Measurements from ENCODE around the gene TTC17. TPM values are rescaled to one million over a fixed set of nuclear protein-coding genes. Genes with fewer than 3 reads are reported as not detected.
A peak's percentile ranks its signal among the peaks of the same experiment; 100 is the strongest.
"Not testable (repeated sequence)": the region's sequence is repeated elsewhere in the genome, so short reads cannot be mapped to it uniquely, and the experiment has no call there.

The TTC17 gene
- total RNA-seq, result 10 to 100 TPM; 72.5 to 75.1 TPM

DNA sequence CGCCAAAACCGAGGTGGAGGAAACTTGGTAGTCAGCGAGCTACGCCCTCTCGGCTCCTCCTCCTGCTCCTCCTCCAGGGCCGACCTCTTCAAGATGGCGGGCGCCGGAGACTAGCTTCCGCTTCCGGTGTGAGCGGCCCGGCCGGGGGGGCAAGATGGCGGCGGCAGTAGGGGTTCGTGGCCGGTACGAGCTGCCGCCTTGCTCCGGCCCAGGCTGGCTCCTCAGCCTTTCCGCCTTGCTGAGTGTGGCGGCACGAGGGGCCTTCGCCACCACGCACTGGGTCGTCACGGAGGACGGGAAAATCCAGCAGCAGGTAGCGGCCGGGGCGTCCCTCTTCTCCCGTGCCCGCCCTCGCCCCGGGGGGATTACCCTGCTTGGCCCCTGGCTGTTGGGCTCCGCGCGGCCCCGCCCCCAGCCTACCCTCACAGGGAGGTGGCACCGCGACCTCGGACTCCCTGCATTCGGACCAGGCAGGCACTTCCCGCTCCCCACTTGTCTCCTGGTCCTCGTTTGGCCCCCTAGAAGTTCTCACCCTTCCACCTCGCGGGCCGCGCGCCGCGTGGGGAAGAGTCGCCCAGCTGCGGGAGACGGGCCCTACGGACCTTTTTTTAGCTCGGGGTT is at the start of gene TTC17:
Gene TTC17, plus strand, starts transcription at position 120 of the 621 bp plus-strand sequence. Its CDS starts 35 bp downstream, at position 155.
- peaks cover 43% of the 10 kb centered on the region for H3K4me1 Mint-ChIP-seq
- H3K36me3 Mint-ChIP-seq (ENCODE audit: low read depth), result peaks cover 16% of the 10 kb centered on the region
- H3K27me3 Mint-ChIP-seq, result no peaks in the 10 kb centered on the region
- H3K9me3 Mint-ChIP-seq, result peaks cover 4% of the 10 kb centered on the region
- peak within 1 kb of the TSS; percentile 99 for H3K27ac Mint-ChIP-seq
- ChIA-PET POLR2A (interaction anchor here (0.7 kb wide), 1 partner anchor 46 kb away, joined by 5 read pairs; no protein-coding TSS in a partner anchor), CTCF (interaction anchor here (0.7 to 2.2 kb wide), 3 partner anchors 13 to 47 kb away, joined by 3 to 15 read pairs (median 5); partner anchors contain the start of gene API5)
- peak within 1 kb of the TSS; percentile 96 for H3K4me3 Mint-ChIP-seq
- peak; percentile 95 for DNase-seq

- Mint-ChIP-seq H3K36me3 (ENCODE audit: low read depth) (peaks cover 3% of the 10 kb centered on the region), H3K27me3 (no peaks in the 10 kb centered on the region), H3K27ac (peak within 1 kb of the TSS; percentile 98), H3K9me3 (no peaks in the 10 kb centered on the region), H3K4me3 (peak within 1 kb of the TSS; percentile 94), H3K4me1 (peaks cover 46% of the 10 kb centered on the region)
- CTCF ChIA-PET, result interaction anchor here (0.5 to 1.8 kb wide), 22 partner anchors 9 to 448 kb away, joined by 3 to 15 read pairs (median 4); partner anchors contain the start of gene TTC17
- peak; percentile 95 for DNase-seq
- POLR2A ChIA-PET, result interaction anchor here (0.5 to 0.7 kb wide), 2 partner anchors 104 to 122 kb away, joined by 3 read pairs; no protein-coding TSS in a partner anchor
Observed at GRCh38 chr11:43311791-43312607, 46.7 kb upstream of the TTC17 start, which contains the start of gene API5. Gene API5, plus strand, starts transcription at chr11:43311996. Its CDS starts 132 bp downstream, at chr11:43312128.

GRCh38 chr11:43315966-43316365 is 42.8 kb upstream of the TTC17 start:
- H3K4me3 Mint-ChIP-seq, result no peak overlapping the region
- CTCF ChIA-PET, result no interaction called here
- H3K4me1 Mint-ChIP-seq, result peaks cover 54% of the 10 kb centered on the region
- POLR2A ChIA-PET, result no interaction called here
- no peak for DNase-seq
- peaks cover 12% of the 10 kb centered on the region for H3K36me3 Mint-ChIP-seq (ENCODE audit: low read depth)
- no peaks in the 10 kb centered on the region for H3K27me3 Mint-ChIP-seq
- H3K9me3 Mint-ChIP-seq, result no peaks in the 10 kb centered on the region
- H3K27ac Mint-ChIP-seq, result peak overlapping the region; percentile 57

GRCh38 chr11:43316451-43316850 is 42.3 kb upstream of the TTC17 start:
- peak; percentile 23 for DNase-seq
- Mint-ChIP-seq H3K9me3 (no peaks in the 10 kb centered on the region), H3K4me3 (no peak overlapping the region), H3K27ac (peak overlapping the region; percentile 57), H3K4me1 (peaks cover 53% of the 10 kb centered on the region), H3K27me3 (no peaks in the 10 kb centered on the region), H3K36me3 (ENCODE audit: low read depth) (peaks cover 16% of the 10 kb centered on the region)
- CTCF ChIA-PET, result no interaction called here
- POLR2A ChIA-PET, result no interaction called here

DNA sequence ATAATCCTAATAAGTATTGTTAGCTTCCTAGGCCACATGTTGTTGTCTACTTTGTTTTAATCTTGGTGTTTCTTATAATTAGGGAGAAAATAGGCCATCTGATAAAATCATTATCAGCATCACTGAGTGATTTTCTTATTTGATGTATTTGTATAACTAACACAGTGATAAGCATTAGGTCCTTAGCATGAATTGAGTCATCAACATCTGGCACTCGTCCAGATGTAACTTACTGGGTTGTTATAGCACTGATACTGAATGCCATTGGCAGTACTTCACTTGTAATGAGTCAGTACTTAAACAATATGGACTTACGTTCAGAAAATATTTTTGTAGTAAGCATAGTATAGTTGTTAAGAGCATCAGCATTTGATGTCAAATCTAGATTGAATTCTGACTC is 30.7 kb upstream of the TTC17 start:
- H3K27me3 Mint-ChIP-seq, result no peaks in the 10 kb centered on the region
- H3K4me1 Mint-ChIP-seq, result no peaks in the 10 kb centered on the region
- peaks cover 54% of the 10 kb centered on the region for H3K36me3 Mint-ChIP-seq (ENCODE audit: low read depth)
- POLR2A ChIA-PET, result no interaction called here
- H3K4me3 Mint-ChIP-seq, result no peak overlapping the region
- CTCF ChIA-PET, result interaction anchor here (1.3 kb wide), 1 partner anchor 16 kb away, joined by 9 read pairs; the partner anchor contains the start of gene API5
- no peak for DNase-seq
- H3K9me3 Mint-ChIP-seq, result no peaks in the 10 kb centered on the region
- no peak overlapping the region for H3K27ac Mint-ChIP-seq

DNA sequence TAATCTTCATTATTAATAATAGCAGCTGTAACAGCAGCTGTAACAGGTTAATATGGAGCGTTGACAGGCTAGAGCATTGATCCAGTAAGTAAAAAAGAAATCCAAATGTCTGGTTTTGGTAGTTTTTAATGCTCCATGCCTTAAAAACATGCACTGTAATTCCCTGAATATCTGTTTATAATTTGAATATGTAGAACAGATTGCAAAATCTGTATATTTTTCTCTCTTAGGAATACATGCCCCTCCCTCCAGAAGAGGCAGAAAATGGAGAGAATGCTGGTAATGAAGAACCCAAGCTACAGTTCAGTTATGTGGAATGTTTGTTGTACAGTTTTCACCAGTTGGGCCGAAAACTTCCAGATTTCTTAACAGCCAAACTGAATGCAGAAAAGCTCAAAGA is 30.2 kb upstream of the TTC17 start:
- Mint-ChIP-seq H3K36me3 (ENCODE audit: low read depth) (peaks cover 49% of the 10 kb centered on the region), H3K4me3 (no peak overlapping the region), H3K4me1 (no peaks in the 10 kb centered on the region), H3K27me3 (no peaks in the 10 kb centered on the region), H3K27ac (no peak overlapping the region), H3K9me3 (no peaks in the 10 kb centered on the region)
- DNase-seq, result no peak
- ChIA-PET CTCF (interaction anchor here (1.3 kb wide), 1 partner anchor 17 kb away, joined by 9 read pairs; the partner anchor contains the start of gene API5), POLR2A (no interaction called here)

DNA sequence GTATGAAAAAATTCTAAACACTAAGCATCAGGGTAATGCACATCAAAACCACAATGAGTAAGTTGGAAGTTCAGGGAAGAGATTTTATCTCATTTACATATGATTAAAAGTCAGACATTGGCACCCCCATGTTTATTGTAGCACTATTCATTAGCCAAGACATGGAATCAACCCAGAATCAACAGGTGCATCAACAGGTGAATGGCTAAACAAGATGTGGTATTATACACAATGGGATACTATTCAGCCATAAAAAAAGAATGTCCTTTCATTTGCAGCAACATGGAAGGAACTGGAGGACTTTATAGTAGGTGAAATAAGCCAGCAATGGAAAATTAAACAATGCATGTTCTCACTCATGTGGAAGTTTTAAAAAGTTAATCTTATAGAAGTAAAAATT is 17.6 kb upstream of the TTC17 start:
- Mint-ChIP-seq H3K4me3 (no peak overlapping the region), H3K9me3 (peaks cover 3% of the 10 kb centered on the region), H3K27me3 (no peaks in the 10 kb centered on the region), H3K4me1 (no peaks in the 10 kb centered on the region), H3K27ac (no peak overlapping the region), H3K36me3 (ENCODE audit: low read depth) (peaks cover 35% of the 10 kb centered on the region)
- CTCF ChIA-PET, result interaction anchor here (1.3 kb wide), 1 partner anchor 29 kb away, joined by 3 read pairs; the partner anchor contains the start of gene API5
- no peak for DNase-seq
- POLR2A ChIA-PET, result no interaction called here

DNA sequence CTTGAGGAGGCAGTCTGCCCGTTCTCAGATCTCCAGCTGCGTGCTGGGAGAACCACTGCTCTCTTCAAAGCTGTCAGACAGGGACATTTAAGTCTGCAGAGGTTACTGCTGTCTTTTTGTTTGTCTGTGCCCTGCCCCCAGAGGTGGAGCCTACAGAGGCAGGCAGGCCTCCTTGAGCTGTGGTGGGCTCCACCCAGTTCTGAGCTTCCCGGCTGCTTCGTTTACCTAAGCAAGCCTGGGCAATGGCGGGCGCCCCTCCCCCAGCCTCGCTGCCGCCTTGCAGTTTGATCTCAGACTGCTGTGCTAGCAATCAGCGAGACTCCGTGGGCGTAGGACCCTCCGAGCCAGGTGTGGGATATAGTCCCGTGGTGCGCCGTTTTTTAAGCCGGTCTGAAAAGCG is 7.3 kb upstream of the TTC17 start:
- H3K4me3 Mint-ChIP-seq; POLR2A ChIA-PET; DNase-seq; H3K27ac Mint-ChIP-seq; CTCF ChIA-PET; H3K9me3 Mint-ChIP-seq; H3K4me1 Mint-ChIP-seq; H3K27me3 Mint-ChIP-seq; H3K36me3 Mint-ChIP-seq (ENCODE audit: low read depth): not testable (repeated sequence)

GRCh38 chr11:43354311-43354710 is 4.4 kb upstream of the TTC17 start:
- peaks cover 4% of the 10 kb centered on the region for H3K9me3 Mint-ChIP-seq
- ChIA-PET POLR2A (no interaction called here), CTCF (no interaction called here)
- no peak for DNase-seq
- H3K4me1 Mint-ChIP-seq, result peaks cover 15% of the 10 kb centered on the region
- H3K36me3 Mint-ChIP-seq (ENCODE audit: low read depth), result peaks cover 7% of the 10 kb centered on the region
- H3K27me3 Mint-ChIP-seq, result no peaks in the 10 kb centered on the region
- H3K4me3 Mint-ChIP-seq, result no peak overlapping the region
- H3K27ac Mint-ChIP-seq, result no peak overlapping the region

DNA sequence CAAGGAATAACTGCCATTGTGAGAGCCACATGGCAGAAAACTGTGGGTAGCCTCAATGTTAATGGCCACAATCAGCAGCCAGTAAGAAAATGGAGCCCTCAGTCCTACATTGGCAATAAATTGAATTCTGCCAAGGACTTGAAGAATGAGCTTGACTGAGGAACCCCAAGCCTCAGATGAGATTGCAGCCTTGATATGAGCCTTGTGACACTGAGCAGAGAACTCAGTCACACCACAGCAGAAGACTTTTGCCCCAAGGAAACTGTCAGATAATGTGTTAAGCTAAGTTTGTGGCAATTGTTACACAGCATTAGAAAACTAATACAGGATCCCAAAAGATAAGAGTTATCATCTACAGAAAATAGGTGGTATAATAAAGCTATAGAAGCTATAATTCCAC is 2.4 kb upstream of the TTC17 start:
- H3K9me3 Mint-ChIP-seq, result peaks cover 4% of the 10 kb centered on the region
- peaks cover 10% of the 10 kb centered on the region for H3K36me3 Mint-ChIP-seq (ENCODE audit: low read depth)
- no peak for DNase-seq
- ChIA-PET CTCF (interaction anchor here (0.9 kb wide), 1 partner anchor 44 kb away, joined by 4 read pairs; the partner anchor contains the start of gene API5), POLR2A (no interaction called here)
- no peak overlapping the region for H3K4me3 Mint-ChIP-seq
- peaks cover 32% of the 10 kb centered on the region for H3K4me1 Mint-ChIP-seq
- H3K27me3 Mint-ChIP-seq, result no peaks in the 10 kb centered on the region
- peak overlapping the region; percentile 39 for H3K27ac Mint-ChIP-seq

DNA sequence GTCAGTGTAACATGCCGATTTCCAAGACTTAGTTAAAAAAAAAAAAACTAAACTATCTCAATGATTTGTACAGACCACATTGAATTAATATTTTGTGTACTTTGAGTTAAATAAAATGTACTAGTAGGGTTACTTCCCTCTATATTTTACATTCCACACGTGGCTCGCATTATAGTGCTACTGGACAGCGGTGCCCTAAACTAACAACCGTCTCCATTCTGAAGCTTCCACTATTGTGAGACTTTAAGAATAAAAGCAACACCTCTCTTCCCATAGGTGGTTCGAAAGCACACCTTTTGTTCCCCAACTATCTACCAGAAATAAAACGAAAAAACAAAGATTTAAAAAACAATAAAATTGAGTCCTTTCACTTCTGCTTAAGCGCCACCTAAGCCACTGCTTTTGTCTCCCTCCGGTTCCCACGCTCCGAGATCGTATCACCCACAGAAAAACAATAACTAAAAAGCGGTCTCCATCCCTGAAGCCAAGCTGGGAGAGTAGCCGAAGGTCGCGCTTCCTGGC is 380 bp upstream of the TTC17 start:
- DNase-seq, result no peak
- Mint-ChIP-seq H3K36me3 (ENCODE audit: low read depth) (peaks cover 11% of the 10 kb centered on the region), H3K4me1 (peaks cover 39% of the 10 kb centered on the region), H3K4me3 (peak overlapping the region; percentile 96), H3K27ac (peak overlapping the region; percentile 99), H3K9me3 (peaks cover 4% of the 10 kb centered on the region), H3K27me3 (no peaks in the 10 kb centered on the region)
- ChIA-PET CTCF (interaction anchor here (0.7 to 2.2 kb wide), 5 partner anchors 14 to 46 kb away, joined by 3 to 15 read pairs (median 4); partner anchors contain the start of gene API5), POLR2A (interaction anchor here (0.7 kb wide), 1 partner anchor 45 kb away, joined by 5 read pairs; no protein-coding TSS in a partner anchor)

GRCh38 chr11:43359422-43359818 is 700 bp downstream of the TTC17 start:
- H3K4me3 Mint-ChIP-seq, result peak overlapping the region; percentile 96
- ChIA-PET CTCF (interaction anchor here (1.0 to 2.2 kb wide), 2 partner anchors 13 to 47 kb away, joined by 5 to 15 read pairs; partner anchors contain the start of gene API5), POLR2A (no interaction called here)
- no peaks in the 10 kb centered on the region for H3K27me3 Mint-ChIP-seq
- peak; percentile 44 for DNase-seq
- H3K36me3 Mint-ChIP-seq (ENCODE audit: low read depth), result peaks cover 19% of the 10 kb centered on the region
- H3K27ac Mint-ChIP-seq, result peak overlapping the region; percentile 99
- H3K9me3 Mint-ChIP-seq, result peaks cover 4% of the 10 kb centered on the region
- H3K4me1 Mint-ChIP-seq, result peaks cover 43% of the 10 kb centered on the region
